NB4 (cell line): ENCODE data around the gene DOP1B.

ENCODE experiments used
- CTCF ChIP-seq: IDR thresholded peaks from one replicate; pipeline ENCODE4 v1.5.1; 2012; ENCODE audit warnings: low read depth, low read length
- MAX ChIP-seq: IDR thresholded peaks from 2 replicates; pipeline ENCODE4 v1.6.1; 2011; ENCODE audit warnings: low read depth, low read length
- MYC ChIP-seq: IDR thresholded peaks from 2 replicates; pipeline ENCODE4 v1.6.1; 2011; ENCODE audit warnings: low read depth, low read length
- POLR2A ChIP-seq: IDR thresholded peaks from 2 replicates; pipeline ENCODE4 v1.6.1; 2011; ENCODE audit warnings: mild to moderate bottlenecking; ENCODE audit not compliant: insufficient read length; ENCODE audit errors: extremely low read depth

GRCh38 chr21:36159356-36159921 lies 2.8 kb downstream of the DOP1B start:
- TF ChIP-seq POLR2A = no peak
- TF ChIP-seq CTCF = no peak
- TF ChIP-seq MYC = peak; percentile 80
- peak; percentile 96 for TF ChIP-seq MAX
